Activated T-helper 17 cell treated with anti-CD3 and anti-CD28 coated beads, Interleukin-2, amount 50 U/mL, for 72 hours (primary cell): ENCODE data around the gene SIGLEC10. TPM values are rescaled to one million over a fixed set of nuclear protein-coding genes. Genes with fewer than 3 reads are reported as not detected.

Experiments
- ATAC-seq: fragments of 150-1000 bp; cut with Tn5 transposase; replicated peaks from 2 replicates; pipeline ENCODE4 v1.10.0; 2021; ENCODE audit warnings: mild to moderate bottlenecking, moderate library complexity
- H3K27ac Mint-ChIP-seq: one replicate; pipeline ENCODE4 v1.8.0; 2022; ENCODE audit warnings: mixed read lengths
- H3K27me3 Mint-ChIP-seq: one replicate; pipeline ENCODE4 v1.8.0; 2022; ENCODE audit warnings: mixed read lengths
- H3K36me3 Mint-ChIP-seq: one replicate; pipeline ENCODE4 v1.8.0; 2022; ENCODE audit warnings: low read depth, mild to moderate bottlenecking, mixed read lengths
- H3K4me1 Mint-ChIP-seq: one replicate; pipeline ENCODE4 v1.8.0; 2022; ENCODE audit warnings: mixed read lengths
- H3K4me3 Mint-ChIP-seq: one replicate; pipeline ENCODE4 v1.8.0; 2022; ENCODE audit warnings: mild to moderate bottlenecking, mixed read lengths
- H3K9me3 Mint-ChIP-seq: one replicate; pipeline ENCODE4 v1.8.0; 2022; ENCODE audit warnings: mixed read lengths
- total RNA-seq, 2 donors: library from RNA; stranded (reverse); gene quantifications; one replicate each; pipeline ENCODE4 v1.2.3, GENCODE V29; 2022

The SIGLEC10 gene
- total RNA-seq, 2 donors from 2014 or later: 0.19 to 0.26 TPM

GRCh38 chr19:51368366-51369282 is 48.8 kb downstream of the SIGLEC10 start, which contains the start of gene CLDND2:
Gene CLDND2, minus strand, starts transcription at chr19:51369003. Its CDS starts 426 bp downstream, at chr19:51368577.
- Mint-ChIP-seq H3K4me3 (peak within 1 kb of the TSS; percentile 100), H3K27ac (peak within 1 kb of the TSS; percentile 98), H3K27me3 (no peaks in the 10 kb centered on the region), H3K4me1 (peaks cover 43% of the 10 kb centered on the region), H3K36me3 (peaks cover 25% of the 10 kb centered on the region), H3K9me3 (no peaks in the 10 kb centered on the region)
- ATAC-seq: no peak

- H3K36me3 Mint-ChIP-seq: peaks cover 30% of the 10 kb centered on the region
- H3K9me3 Mint-ChIP-seq: no peaks in the 10 kb centered on the region
- peaks cover 47% of the 10 kb centered on the region for H3K4me1 Mint-ChIP-seq
- no peaks in the 10 kb centered on the region for H3K27me3 Mint-ChIP-seq
- peak; percentile 83 for ATAC-seq
- H3K4me3 Mint-ChIP-seq: peak overlapping the region; percentile 100
- H3K27ac Mint-ChIP-seq: peak overlapping the region; percentile 98
Observed at GRCh38 chr19:51367565-51368365, 49.7 kb downstream of the SIGLEC10 start.

GRCh38 chr19:51367255-51367564 is 50.2 kb downstream of the SIGLEC10 start:
- H3K9me3 Mint-ChIP-seq: no peaks in the 10 kb centered on the region
- H3K27me3 Mint-ChIP-seq: no peaks in the 10 kb centered on the region
- peak overlapping the region; percentile 98 for H3K27ac Mint-ChIP-seq
- H3K4me3 Mint-ChIP-seq: peak overlapping the region; percentile 100
- peaks cover 44% of the 10 kb centered on the region for H3K4me1 Mint-ChIP-seq
- ATAC-seq: no peak
- H3K36me3 Mint-ChIP-seq: peaks cover 33% of the 10 kb centered on the region

GRCh38 chr19:51366389-51367254 is 50.8 kb downstream of the SIGLEC10 start:
- Mint-ChIP-seq H3K4me3 (peak overlapping the region; percentile 100), H3K27ac (peak overlapping the region; percentile 98), H3K9me3 (no peaks in the 10 kb centered on the region), H3K36me3 (peaks cover 33% of the 10 kb centered on the region), H3K27me3 (no peaks in the 10 kb centered on the region), H3K4me1 (peaks cover 38% of the 10 kb centered on the region)
- peak; percentile 70 for ATAC-seq

- Mint-ChIP-seq H3K36me3 (peaks cover 33% of the 10 kb centered on the region), H3K27me3 (no peaks in the 10 kb centered on the region), H3K27ac (peak within 1 kb of the TSS; percentile 98), H3K4me3 (peak within 1 kb of the TSS; percentile 100), H3K9me3 (no peaks in the 10 kb centered on the region), H3K4me1 (peaks cover 32% of the 10 kb centered on the region)
- no peak for ATAC-seq
Observed at GRCh38 chr19:51365965-51366388, 51.5 kb downstream of the SIGLEC10 start, which contains the start of gene ETFB. Gene ETFB, minus strand, starts transcription at chr19:51366388. Its CDS starts 62 bp downstream, at chr19:51366326.

GRCh38 chr19:51365211-51365964 is 52.1 kb downstream of the SIGLEC10 start:
- H3K27ac Mint-ChIP-seq: peak overlapping the region; percentile 98
- H3K36me3 Mint-ChIP-seq: peaks cover 33% of the 10 kb centered on the region
- no peak for ATAC-seq
- peaks cover 26% of the 10 kb centered on the region for H3K4me1 Mint-ChIP-seq
- no peaks in the 10 kb centered on the region for H3K27me3 Mint-ChIP-seq
- no peaks in the 10 kb centered on the region for H3K9me3 Mint-ChIP-seq
- H3K4me3 Mint-ChIP-seq: peak overlapping the region; percentile 100

GRCh38 chr19:51364200-51365106 is 53.0 kb downstream of the SIGLEC10 start:
- peaks cover 25% of the 10 kb centered on the region for H3K4me1 Mint-ChIP-seq
- peak overlapping the region; percentile 76 for H3K4me3 Mint-ChIP-seq
- no peaks in the 10 kb centered on the region for H3K9me3 Mint-ChIP-seq
- H3K27me3 Mint-ChIP-seq: no peaks in the 10 kb centered on the region
- peak overlapping the region; percentile 91 for H3K27ac Mint-ChIP-seq
- H3K36me3 Mint-ChIP-seq: peaks cover 33% of the 10 kb centered on the region
- no peak for ATAC-seq

- H3K27ac Mint-ChIP-seq: no peak overlapping the region
- peaks cover 17% of the 10 kb centered on the region for H3K36me3 Mint-ChIP-seq
Observed at GRCh38 chr19:51361239-51361638, 56.2 kb downstream of the SIGLEC10 start.

More at GRCh38 chr19:51361239-51361638, 56.2 kb downstream of the SIGLEC10 start:
- no peaks in the 10 kb centered on the region for H3K9me3 Mint-ChIP-seq
- H3K4me1 Mint-ChIP-seq: peaks cover 27% of the 10 kb centered on the region
- H3K4me3 Mint-ChIP-seq: no peak overlapping the region
- no peaks in the 10 kb centered on the region for H3K27me3 Mint-ChIP-seq
- ATAC-seq: no peak

Other genes starting within 250 kb of the SIGLEC10 start
- gene CD33, start 192.6 kb downstream of the SIGLEC10 start, total RNA-seq: 1 to 10 TPM in 1 of 2 donors, not detected in 1; 1.2 TPM
- under 1 TPM in 1 of 2 donors, not detected in 1; 0.30 TPM for gene SIGLECL1, start 166.6 kb downstream of the SIGLEC10 start, total RNA-seq
- gene IGLON5, start 106.0 kb downstream of the SIGLEC10 start, total RNA-seq: under 1 TPM; 0.09 to 0.32 TPM
- gene VSIG10L, start 75.5 kb downstream of the SIGLEC10 start, total RNA-seq: 1 to 10 TPM; 1.2 to 5.2 TPM
- 100 to 1,000 TPM in 1 of 2 donors, 10 to 100 TPM in 1; 67.0 to 101 TPM for gene ETFB, start 51.3 kb downstream of the SIGLEC10 start, total RNA-seq
- gene CLDND2, start 48.6 kb downstream of the SIGLEC10 start, total RNA-seq: 1 to 10 TPM in 1 of 2 donors, under 1 TPM in 1; 0.37 to 1.5 TPM
- gene NKG7, start 45.0 kb downstream of the SIGLEC10 start, total RNA-seq: 10 to 100 TPM; 15.2 to 19.8 TPM
- gene LIM2, start 29.7 kb downstream of the SIGLEC10 start, total RNA-seq: under 1 TPM in 1 of 2 donors, not detected in 1; 0.40 TPM
- gene C19orf84, start 27.1 kb downstream of the SIGLEC10 start, total RNA-seq: not detected
- not detected for gene SIGLEC8, start 40.8 kb upstream of the SIGLEC10 start, total RNA-seq
- not detected for gene CEACAM18, start 60.9 kb upstream of the SIGLEC10 start, total RNA-seq
- gene SIGLEC12, start 84.2 kb upstream of the SIGLEC10 start, total RNA-seq: under 1 TPM; 0.22 to 0.34 TPM
- not detected for gene SIGLEC6, start 114.0 kb upstream of the SIGLEC10 start, total RNA-seq
- gene ZNF175, start 153.6 kb upstream of the SIGLEC10 start, total RNA-seq: 10 to 100 TPM in 1 of 2 donors, 1 to 10 TPM in 1; 8.0 to 16.9 TPM
- gene SIGLEC5, start 212.8 kb upstream of the SIGLEC10 start, total RNA-seq: not detected
- not detected for gene SIGLEC14, start 229.2 kb upstream of the SIGLEC10 start, total RNA-seq